Measurements from ENCODE around the gene CEBPZ. TPM values are rescaled to one million over a fixed set of nuclear protein-coding genes. Genes with fewer than 3 reads are reported as not detected.

Gene CEBPZ
- total RNA-seq, 1 donor from 2014 or later, result 52.6 TPM

GRCh38 chr2:37267685-37268084 lies 36.3 kb upstream of the CEBPZ start:
- H3K4me1 Mint-ChIP-seq (ENCODE audit: unreplicated experiment), result no peaks in the 10 kb centered on the region
- H3K27me3 Mint-ChIP-seq, result no peaks in the 10 kb centered on the region
- H3K4me3 Mint-ChIP-seq, result no peak overlapping the region
- TF ChIP-seq CTCF (conservative IDR thresholded peaks at IDR 0.05), result no peak
- no peak overlapping the region for H3K27ac Mint-ChIP-seq
- DNase-seq (ENCODE audit: extremely low spot score, unreplicated experiment), result no peak
- no peaks in the 10 kb centered on the region for H3K9me3 Mint-ChIP-seq
- peaks cover 9% of the 10 kb centered on the region for H3K36me3 Mint-ChIP-seq

GRCh38 chr2:37263839-37264238 lies 32.4 kb upstream of the CEBPZ start:
- H3K9me3 Mint-ChIP-seq, result no peaks in the 10 kb centered on the region

GRCh38 chr2:37262522-37262921 lies 31.1 kb upstream of the CEBPZ start:
- no peak overlapping the region for H3K27ac Mint-ChIP-seq
- H3K4me3 Mint-ChIP-seq, result no peak overlapping the region
- no peak for DNase-seq (ENCODE audit: extremely low spot score, unreplicated experiment)
- no peaks in the 10 kb centered on the region for H3K4me1 Mint-ChIP-seq (ENCODE audit: unreplicated experiment)
- no peak for TF ChIP-seq CTCF (conservative IDR thresholded peaks at IDR 0.05)
- H3K27me3 Mint-ChIP-seq, result no peaks in the 10 kb centered on the region
- H3K36me3 Mint-ChIP-seq, result peaks cover 10% of the 10 kb centered on the region
- H3K9me3 Mint-ChIP-seq, result no peaks in the 10 kb centered on the region

More at GRCh38 chr2:37263839-37264238, 32.4 kb upstream of the CEBPZ start:
- no peak overlapping the region for H3K4me3 Mint-ChIP-seq
- TF ChIP-seq CTCF (conservative IDR thresholded peaks at IDR 0.05), result no peak
- no peaks in the 10 kb centered on the region for H3K4me1 Mint-ChIP-seq (ENCODE audit: unreplicated experiment)
- DNase-seq (ENCODE audit: extremely low spot score, unreplicated experiment), result no peak
- H3K27me3 Mint-ChIP-seq, result no peaks in the 10 kb centered on the region
- no peak overlapping the region for H3K27ac Mint-ChIP-seq
- peaks cover 17% of the 10 kb centered on the region for H3K36me3 Mint-ChIP-seq

- no peaks in the 10 kb centered on the region for H3K9me3 Mint-ChIP-seq
- no peak overlapping the region for H3K27ac Mint-ChIP-seq
- H3K4me1 Mint-ChIP-seq (ENCODE audit: unreplicated experiment), result no peaks in the 10 kb centered on the region
- no peaks in the 10 kb centered on the region for H3K27me3 Mint-ChIP-seq
- no peak for TF ChIP-seq CTCF (conservative IDR thresholded peaks at IDR 0.05)
- no peak for DNase-seq (ENCODE audit: extremely low spot score, unreplicated experiment)
- H3K36me3 Mint-ChIP-seq, result peaks cover 19% of the 10 kb centered on the region
- no peak overlapping the region for H3K4me3 Mint-ChIP-seq
These were observed 19.7 kb upstream of the CEBPZ start for GRCh38 chr2:37250869-37251740.

GRCh38 chr2:37246205-37246604 lies 14.8 kb upstream of the CEBPZ start:
- no peak for DNase-seq (ENCODE audit: extremely low spot score, unreplicated experiment)
- Mint-ChIP-seq H3K4me3 (no peak overlapping the region), H3K4me1 (ENCODE audit: unreplicated experiment) (no peaks in the 10 kb centered on the region), H3K27me3 (no peaks in the 10 kb centered on the region), H3K36me3 (peaks cover 27% of the 10 kb centered on the region), H3K9me3 (no peaks in the 10 kb centered on the region), H3K27ac (no peak overlapping the region)
- TF ChIP-seq CTCF (conservative IDR thresholded peaks at IDR 0.05), result no peak

Data from type B pancreatic cell (in vitro differentiated cells).